ENCODE measurements around the gene MALT1.

Gene MALT1

GRCh38 chr18:58653814-58654509 is 17.3 kb upstream of the MALT1 start:
- DNase-seq, result no peak

GRCh38 chr18:58654896-58655614 is 16.2 kb upstream of the MALT1 start:
- no peak for DNase-seq

GRCh38 chr18:58657081-58657480 is 14.2 kb upstream of the MALT1 start:
- no peak for DNase-seq

- no peak for DNase-seq
These were observed 13.8 kb upstream of the MALT1 start for GRCh38 chr18:58657494-58657893.

GRCh38 chr18:58659691-58660090 is 11.6 kb upstream of the MALT1 start:
- DNase-seq, result no peak

GRCh38 chr18:58660915-58661314 is 10.3 kb upstream of the MALT1 start:
- no peak for DNase-seq

- no peak for DNase-seq
These were observed 9.8 kb upstream of the MALT1 start for GRCh38 chr18:58661423-58661822.

- DNase-seq, result no peak
These were observed 9.1 kb upstream of the MALT1 start for GRCh38 chr18:58662118-58662517.

GRCh38 chr18:58666176-58666575 is 5.1 kb upstream of the MALT1 start:
- no peak for DNase-seq

- no peak for DNase-seq
These were observed 3.1 kb upstream of the MALT1 start for GRCh38 chr18:58668211-58668610.

- DNase-seq, result no peak
These were observed 2.4 kb upstream of the MALT1 start for GRCh38 chr18:58668897-58669296.

- no peak for DNase-seq
These were observed 1.4 kb upstream of the MALT1 start for GRCh38 chr18:58669731-58670378.

GRCh38 chr18:58670404-58671110 is 708 bp upstream of the MALT1 start:
- no peak for DNase-seq

- no peak for DNase-seq
These were observed 633 bp downstream of the MALT1 start for GRCh38 chr18:58671632-58672564.

GRCh38 chr18:58674159-58674558 is 2.9 kb downstream of the MALT1 start:
- DNase-seq, result no peak

- no peak for DNase-seq
These were observed 3.7 kb downstream of the MALT1 start for GRCh38 chr18:58674863-58675472.

GRCh38 chr18:58676270-58676669 is 5.0 kb downstream of the MALT1 start:
- no peak for DNase-seq

GRCh38 chr18:58682429-58683069 is 11.3 kb downstream of the MALT1 start:
- DNase-seq, result no peak

- no peak for DNase-seq
These were observed 16.6 kb downstream of the MALT1 start for GRCh38 chr18:58687871-58688308.

GRCh38 chr18:58690259-58690658 is 19.0 kb downstream of the MALT1 start:
- no peak for DNase-seq

- DNase-seq, result no peak
These were observed 20.0 kb downstream of the MALT1 start for GRCh38 chr18:58691256-58691655.
